ENCODE measurements around the gene HECTD1.

GRCh38 chr14:31068235-31068634 is 139.4 kb downstream of the HECTD1 start:
- TF ChIP-seq EGR1 (IDR thresholded peaks at IDR 0.05) (no peak), YY1 (IDR thresholded peaks at IDR 0.05; ENCODE audit: low read depth) (no peak), CEBPB (IDR thresholded peaks at IDR 0.05) (no peak), RAD21 (IDR thresholded peaks at IDR 0.05; ENCODE audit: low read depth) (no peak), FOXM1 (IDR thresholded peaks at IDR 0.05; ENCODE audit: borderline replicate concordance, low read depth) (no peak), TAF1 (IDR thresholded peaks at IDR 0.05; ENCODE audit: low read depth) (no peak), REST (IDR thresholded peaks at IDR 0.05; ENCODE audit: low read depth) (no peak), ZBTB7A (IDR thresholded peaks at IDR 0.05; ENCODE audit: low read depth) (no peak), EP300 (IDR thresholded peaks at IDR 0.05; ENCODE audit: borderline replicate concordance) (no peak), MAX (IDR thresholded peaks at IDR 0.05) (no peak), USF1 (IDR thresholded peaks at IDR 0.05) (no peak), TCF12 (IDR thresholded peaks at IDR 0.05; ENCODE audit: low read depth) (no peak), CREB1 (IDR thresholded peaks at IDR 0.05; ENCODE audit: low read depth) (no peak), NFIC (IDR thresholded peaks at IDR 0.05) (no peak)
